AG04449 (cell line): ENCODE measurements around the gene FNTB.

ENCODE experiments used
- CTCF ChIA-PET: fragments of 350-600 bp; formaldehyde crosslinking; extraction: SDS; loops from one replicate; lab custom pipeline; 2021; ENCODE audit warnings: antibody characterized with exemption; lab: Yijun Ruan, JAX
- POLR2A ChIA-PET: fragments of 400-600, 350-600 bp; formaldehyde crosslinking; extraction: SDS; loops from one replicate; lab custom pipeline; 2020; ENCODE audit warnings: antibody characterized with exemption, inconsistent platforms; lab: Yijun Ruan, JAX
- DNase-seq: peaks from one replicate; pipeline ENCODE4 v3.0.0-alpha.2; 2010; ENCODE audit warnings: low read depth, low spot score
- H3K4me3 ChIP-seq: 2 replicates; pipeline ENCODE4 v1.5.1; 2011; ENCODE audit warnings: low read depth, mild to moderate bottlenecking, control low read depth, low read length
- TF ChIP-seq, protein P1 (sequence below): IDR thresholded peaks from one replicate; pipeline ENCODE4 v1.5.1; 2011; ENCODE audit warnings: mild to moderate bottlenecking, moderate library complexity, low read length, control low read depth, inconsistent platforms; ENCODE audit not compliant: insufficient read depth; ENCODE audit errors: missing control alignments

The FNTB gene

GRCh38 chr14:65000898-65001591 lies 14.3 kb downstream of the FNTB start:
- CTCF ChIA-PET = interaction anchor here (2.0 to 17.4 kb wide), 3 partner anchors 11 to 19 kb away, joined by 5 to 186 read pairs (median 21); partner anchors contain the start of gene FNTB
- H3K4me3 ChIP-seq = no peak overlapping the region
- peak; percentile 29 for DNase-seq
- POLR2A ChIA-PET = interaction anchor here (0.7 to 2.8 kb wide), 2 partner anchors 14 to 77 kb away, joined by 4 to 11 read pairs; partner anchors contain the start of gene FNTB
- TF ChIP-seq, protein P1, sequence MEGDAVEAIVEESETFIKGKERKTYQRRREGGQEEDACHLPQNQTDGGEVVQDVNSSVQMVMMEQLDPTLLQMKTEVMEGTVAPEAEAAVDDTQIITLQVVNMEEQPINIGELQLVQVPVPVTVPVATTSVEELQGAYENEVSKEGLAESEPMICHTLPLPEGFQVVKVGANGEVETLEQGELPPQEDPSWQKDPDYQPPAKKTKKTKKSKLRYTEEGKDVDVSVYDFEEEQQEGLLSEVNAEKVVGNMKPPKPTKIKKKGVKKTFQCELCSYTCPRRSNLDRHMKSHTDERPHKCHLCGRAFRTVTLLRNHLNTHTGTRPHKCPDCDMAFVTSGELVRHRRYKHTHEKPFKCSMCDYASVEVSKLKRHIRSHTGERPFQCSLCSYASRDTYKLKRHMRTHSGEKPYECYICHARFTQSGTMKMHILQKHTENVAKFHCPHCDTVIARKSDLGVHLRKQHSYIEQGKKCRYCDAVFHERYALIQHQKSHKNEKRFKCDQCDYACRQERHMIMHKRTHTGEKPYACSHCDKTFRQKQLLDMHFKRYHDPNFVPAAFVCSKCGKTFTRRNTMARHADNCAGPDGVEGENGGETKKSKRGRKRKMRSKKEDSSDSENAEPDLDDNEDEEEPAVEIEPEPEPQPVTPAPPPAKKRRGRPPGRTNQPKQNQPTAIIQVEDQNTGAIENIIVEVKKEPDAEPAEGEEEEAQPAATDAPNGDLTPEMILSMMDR = no peak

DNA sequence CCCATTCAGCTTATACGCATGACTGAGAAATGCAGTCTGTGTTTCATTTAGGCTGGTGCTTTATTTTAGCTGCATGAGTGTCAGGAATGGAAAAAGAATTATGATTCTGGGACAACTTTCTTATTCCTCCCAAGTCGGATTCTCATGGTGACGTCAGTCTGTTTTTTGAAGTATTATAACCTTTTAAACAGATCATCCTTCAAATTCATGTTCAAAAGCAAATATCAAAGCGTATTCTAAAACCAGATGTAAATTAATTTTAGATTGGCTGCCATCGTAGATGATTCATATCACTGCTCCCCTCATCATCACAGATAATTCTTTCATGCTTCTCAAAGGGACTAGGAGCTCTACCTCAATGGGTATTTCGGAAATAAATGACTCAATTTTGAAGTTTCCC lies 15.0 kb downstream of the FNTB start:
- no peak for DNase-seq
- H3K4me3 ChIP-seq = no peak overlapping the region
- TF ChIP-seq, protein P1 = no peak
- POLR2A ChIA-PET = interaction anchor here (2.8 kb wide), 1 partner anchor 15 kb away, joined by 11 read pairs; the partner anchor contains the start of gene FNTB
- CTCF ChIA-PET = interaction anchor here (0.9 to 17.4 kb wide), 4 partner anchors 10 to 19 kb away, joined by 4 to 186 read pairs (median 13); partner anchors contain the start of gene FNTB

DNA sequence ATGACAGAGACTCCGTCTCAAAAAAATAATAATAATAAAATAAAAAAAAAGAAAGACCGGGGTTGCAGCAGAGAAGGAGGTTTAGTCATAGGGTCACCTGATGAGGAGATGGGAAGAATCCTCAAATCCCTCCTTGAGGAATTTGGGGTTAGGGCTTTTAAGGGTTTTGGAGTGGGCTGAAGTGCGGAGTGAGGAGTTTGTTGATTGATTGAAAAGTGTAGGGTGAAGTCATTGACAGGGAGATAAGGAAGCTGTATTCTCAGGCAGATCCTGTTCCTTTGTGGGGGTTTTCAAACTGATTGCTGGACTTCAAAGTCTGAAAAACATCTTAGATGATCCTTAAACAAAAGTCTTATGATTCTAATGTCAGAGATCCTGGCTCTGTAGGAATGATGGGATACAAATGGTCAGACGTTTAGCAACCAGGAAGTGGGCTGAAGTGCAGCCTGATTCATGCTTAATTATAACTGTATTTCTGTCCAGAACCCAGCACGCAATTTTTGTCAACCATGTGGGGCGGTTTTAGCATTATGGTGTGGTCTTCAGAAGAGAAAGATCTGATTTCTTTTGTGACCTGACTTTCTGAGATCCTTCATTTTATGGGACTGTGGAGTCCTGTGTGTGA lies 16.0 kb downstream of the FNTB start:
- ChIA-PET CTCF (interaction anchor here (0.9 to 17.4 kb wide), 4 partner anchors 9 to 18 kb away, joined by 4 to 186 read pairs (median 6); partner anchors contain the start of gene FNTB), POLR2A (interaction anchor here (2.8 kb wide), 1 partner anchor 16 kb away, joined by 11 read pairs; the partner anchor contains the start of gene FNTB)
- no peak overlapping the region for H3K4me3 ChIP-seq
- DNase-seq = no peak
- TF ChIP-seq, protein P1 = no peak

DNA sequence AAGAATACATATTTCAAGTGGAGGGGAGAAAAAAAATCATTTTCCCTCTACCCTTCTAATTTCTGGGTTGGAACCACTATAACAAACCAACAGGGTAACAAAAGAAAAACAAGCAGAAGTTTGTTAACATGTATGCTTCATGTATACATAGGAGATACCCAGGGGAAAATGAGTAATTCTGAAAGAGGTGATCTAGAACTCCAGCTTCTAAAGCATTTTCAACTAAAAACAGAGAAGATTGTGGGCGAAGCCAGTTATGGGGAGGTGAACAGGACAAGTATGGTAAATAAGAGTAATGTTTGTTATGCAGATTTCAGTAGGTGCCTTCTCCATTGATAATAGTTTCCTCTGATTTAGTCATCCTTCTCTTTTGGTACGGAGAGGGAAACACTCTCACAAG lies 16.7 kb downstream of the FNTB start:
- CTCF ChIA-PET = interaction anchor here (2.4 to 17.4 kb wide), 2 partner anchors 17 to 18 kb away, joined by 8 to 186 read pairs; partner anchors contain the start of gene FNTB
- no peak overlapping the region for H3K4me3 ChIP-seq
- TF ChIP-seq, protein P1 = no peak
- no peak for DNase-seq
- POLR2A ChIA-PET = interaction anchor here (0.8 kb wide), 1 partner anchor 17 kb away, joined by 4 read pairs; no protein-coding TSS in a partner anchor

DNA sequence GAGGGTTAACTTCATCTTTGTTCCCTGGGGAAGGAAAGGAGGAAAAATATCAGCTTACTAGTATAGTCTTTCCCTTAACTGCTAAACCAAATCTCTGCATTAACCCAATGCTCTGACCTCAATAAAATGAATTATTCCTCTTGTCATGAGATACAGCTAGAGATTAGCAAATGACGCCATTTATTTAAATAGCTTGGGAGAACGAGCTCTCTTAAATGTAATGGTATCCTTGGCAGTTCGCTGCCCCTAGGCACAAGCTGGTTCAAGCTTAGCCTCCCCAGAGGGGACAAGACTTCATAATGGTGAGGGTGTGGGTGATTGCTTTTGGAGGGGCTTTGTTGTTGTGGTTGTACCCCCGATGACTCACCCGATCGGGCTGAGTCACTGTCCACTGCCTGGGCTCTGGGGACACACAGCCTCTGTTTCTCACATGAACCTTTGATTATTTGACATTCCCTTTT lies 19.6 kb downstream of the FNTB start:
- TF ChIP-seq, protein P1 = no peak
- POLR2A ChIA-PET = interaction anchor here (0.7 kb wide), 1 partner anchor 498 kb away, joined by 3 read pairs; no protein-coding TSS in a partner anchor

More for the DNA sequence above, 19.6 kb downstream of the FNTB start:
- no peak overlapping the region for H3K4me3 ChIP-seq
- CTCF ChIA-PET = interaction anchor here (1.4 to 17.4 kb wide), 3 partner anchors 13 to 21 kb away, joined by 3 to 186 read pairs (median 70); partner anchors contain the start of gene FNTB
- DNase-seq = no peak
